SKM-1 treated with dmso at 0.1 percent for 144 hours (cell line): Measurements from ENCODE around the gene SNX33.
"Not testable (repeated sequence)": the region's sequence is repeated elsewhere in the genome, so short reads cannot be mapped to it uniquely, and the experiment has no call there.

ENCODE experiments used
- DNase-seq: peaks from one replicate; lab custom pipeline; 2025; ENCODE audit not compliant: unreplicated experiment; lab: John Stamatoyannopoulos, UW

Gene SNX33

GRCh38 chr15:75697974-75698747, 50.4 kb downstream of the SNX33 start:
- DNase-seq: not testable (repeated sequence)

- peak; percentile 38 for DNase-seq
Observed at GRCh38 chr15:75699517-75699916, 51.8 kb downstream of the SNX33 start.

GRCh38 chr15:75699961-75700874, 52.5 kb downstream of the SNX33 start:
- DNase-seq: not testable (repeated sequence)

GRCh38 chr15:75701071-75702003, 53.6 kb downstream of the SNX33 start:
- DNase-seq: not testable (repeated sequence)

GRCh38 chr15:75702436-75702835, 54.7 kb downstream of the SNX33 start:
- no peak for DNase-seq

- DNase-seq: not testable (repeated sequence)
Observed at GRCh38 chr15:75703440-75704262, 55.9 kb downstream of the SNX33 start.

- no peak for DNase-seq
Observed at GRCh38 chr15:75704263-75704615, 56.5 kb downstream of the SNX33 start.

- DNase-seq: no peak
Observed at GRCh38 chr15:75704618-75705017, 56.9 kb downstream of the SNX33 start.

GRCh38 chr15:75705375-75705774, 57.7 kb downstream of the SNX33 start:
- DNase-seq: not testable (repeated sequence)

GRCh38 chr15:75705854-75706681, 58.4 kb downstream of the SNX33 start:
- DNase-seq: no peak

GRCh38 chr15:75706682-75706954, 58.9 kb downstream of the SNX33 start:
- DNase-seq: no peak

- DNase-seq: not testable (repeated sequence)
Observed at GRCh38 chr15:75709458-75709857, 61.7 kb downstream of the SNX33 start.

- not testable (repeated sequence) for DNase-seq
Observed at GRCh38 chr15:75710874-75711273, 63.2 kb downstream of the SNX33 start.

GRCh38 chr15:75711495-75711894, 63.8 kb downstream of the SNX33 start:
- DNase-seq: not testable (repeated sequence)
